GM19240 (cell line): ENCODE measurements around the gene HDAC4.
"Not testable (repeated sequence)": the region's sequence is repeated elsewhere in the genome, so short reads cannot be mapped to it uniquely, and the experiment has no call there.

Experiments used
- DNase-seq: peaks from one replicate; pipeline ENCODE4 v3.0.0; 2011; ENCODE audit warnings: low spot score; ENCODE audit not compliant: insufficient read length

HDAC4 gene

DNA sequence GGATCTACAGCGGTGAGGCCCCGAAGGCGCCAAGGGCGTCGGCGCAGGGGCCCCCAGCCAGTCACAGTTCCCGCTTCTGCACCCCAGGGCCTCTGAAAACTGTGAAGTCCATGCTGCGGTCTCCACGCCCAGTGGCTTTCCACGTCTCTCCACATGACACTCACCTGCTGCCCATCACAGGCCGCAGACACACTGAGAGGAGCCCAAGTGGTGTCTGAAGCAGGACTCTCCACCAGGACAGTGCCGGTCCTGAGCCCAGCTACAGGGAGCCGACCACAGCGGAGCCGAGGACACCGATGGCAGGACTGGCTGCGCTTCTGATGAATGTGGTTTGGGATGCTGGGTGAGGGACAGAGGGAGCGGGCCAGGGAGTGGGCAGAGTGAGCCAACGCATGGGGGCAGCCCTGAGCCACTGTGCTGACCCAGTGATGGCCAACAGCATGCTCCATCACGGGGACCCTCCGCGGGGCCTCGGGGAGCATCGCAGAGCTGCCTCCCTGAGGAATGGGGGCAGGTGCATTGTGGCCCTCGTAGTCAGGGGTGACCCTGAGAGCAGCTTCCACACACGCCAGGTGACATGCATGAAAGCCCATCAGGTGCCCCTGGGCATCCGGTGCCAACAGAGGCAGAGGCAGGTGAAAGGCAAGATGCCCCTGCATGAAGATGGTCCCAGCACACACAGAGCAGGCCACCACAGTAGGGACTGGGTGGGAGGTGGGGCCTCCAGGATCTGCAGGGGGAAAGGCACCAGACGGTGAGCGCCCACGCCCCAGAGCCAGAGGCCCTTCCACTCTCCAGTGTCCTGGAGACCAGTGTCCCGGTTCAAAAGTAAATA lies 116.6 kb downstream of the HDAC4 start:
- no peak for DNase-seq

DNA sequence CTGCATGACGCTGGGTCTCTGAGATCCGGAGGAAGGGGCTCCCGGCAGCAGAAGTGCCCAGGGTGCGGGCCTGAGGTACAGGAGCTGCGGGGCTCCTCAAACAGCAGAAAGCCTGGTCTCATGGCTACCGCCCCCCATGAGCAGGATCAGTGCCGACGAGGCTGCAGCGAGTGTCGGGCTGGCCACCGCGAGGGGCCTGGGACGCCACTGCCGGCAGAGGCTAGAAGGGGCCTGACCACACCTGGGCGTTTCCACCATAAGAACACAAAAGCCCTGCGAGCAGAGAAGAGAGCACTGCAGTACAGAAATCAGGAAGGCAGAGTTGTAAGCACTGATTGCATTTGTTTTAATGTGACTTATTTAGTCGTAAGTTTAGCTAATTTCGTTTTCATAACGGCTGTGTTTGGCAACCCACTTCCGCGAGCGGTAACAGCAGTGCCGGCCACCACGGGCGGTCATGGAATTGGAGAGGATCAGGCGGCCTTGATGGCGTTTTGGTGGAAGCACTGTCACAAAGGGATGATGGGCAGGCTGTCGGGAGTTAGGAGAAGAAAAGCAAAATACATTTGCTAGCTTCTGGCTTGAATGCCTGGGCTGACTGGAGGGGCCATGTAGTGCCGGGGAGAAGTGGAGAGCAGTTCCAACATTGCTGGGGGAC lies 117.4 kb downstream of the HDAC4 start:
- DNase-seq: no peak

DNA sequence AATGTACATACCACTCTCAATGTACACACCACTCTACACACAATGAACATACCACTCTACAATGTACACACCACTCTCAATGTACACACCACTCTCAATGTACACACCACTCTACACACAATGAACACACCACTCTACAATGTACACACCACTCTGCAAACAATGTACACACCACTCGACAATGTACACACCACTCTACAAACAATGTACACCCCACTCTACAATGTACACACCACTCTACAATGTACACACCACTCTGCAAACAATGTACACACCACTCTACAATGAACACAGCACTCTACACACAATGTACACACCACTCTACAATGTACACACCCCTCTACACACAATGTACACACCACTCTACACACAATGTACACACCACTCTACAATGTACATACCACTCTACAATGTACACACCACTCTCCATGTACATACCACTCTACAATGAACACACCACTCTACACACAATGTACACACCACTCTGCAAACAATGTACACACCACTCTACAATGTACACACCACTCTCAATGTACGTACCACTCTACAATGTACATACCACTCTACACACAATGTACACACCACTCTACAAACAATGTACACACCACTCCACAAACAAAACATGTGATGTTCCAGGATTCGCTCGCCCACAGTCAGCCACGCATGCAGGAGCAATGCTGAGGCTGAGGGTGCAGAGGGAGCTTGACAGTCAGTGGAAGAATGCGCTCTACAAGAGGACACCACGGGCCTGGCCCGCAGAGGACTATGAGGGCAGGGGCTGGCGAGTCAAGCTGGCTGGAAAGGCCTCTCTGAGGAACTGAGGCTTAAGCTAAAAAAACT lies 118.2 kb downstream of the HDAC4 start:
- DNase-seq: no peak

DNA sequence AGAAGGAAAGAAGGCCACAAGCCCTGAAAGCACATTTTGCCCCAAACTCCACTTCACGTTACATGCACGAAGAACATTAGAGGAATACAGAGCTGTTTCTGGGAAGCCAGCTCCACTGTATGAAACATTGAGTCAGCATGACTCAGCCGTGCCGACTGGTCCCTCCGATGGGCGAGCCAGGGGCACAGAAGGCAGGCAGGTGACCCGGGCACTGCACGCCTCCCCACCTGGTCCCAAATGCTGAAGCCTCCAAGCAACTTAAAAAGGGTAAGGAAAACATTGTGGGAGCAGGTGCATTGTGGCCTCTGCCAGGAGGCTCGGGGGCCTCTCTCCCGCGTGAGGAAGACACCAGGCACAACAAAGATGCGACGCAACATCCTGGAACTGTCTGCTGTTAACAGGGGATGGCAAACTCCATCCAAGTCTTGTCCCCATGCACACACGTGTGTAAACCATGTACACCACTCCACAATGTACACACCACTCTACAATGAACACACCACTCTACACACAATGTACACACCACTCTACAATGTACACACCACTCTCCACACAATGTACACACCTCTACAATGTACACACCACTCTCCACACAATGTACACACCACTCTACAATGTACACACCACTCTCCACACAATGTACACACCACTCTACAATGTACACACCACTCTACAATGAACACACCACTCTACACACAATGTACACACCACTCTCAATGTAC lies 120.4 kb downstream of the HDAC4 start:
- not testable (repeated sequence) for DNase-seq

DNA sequence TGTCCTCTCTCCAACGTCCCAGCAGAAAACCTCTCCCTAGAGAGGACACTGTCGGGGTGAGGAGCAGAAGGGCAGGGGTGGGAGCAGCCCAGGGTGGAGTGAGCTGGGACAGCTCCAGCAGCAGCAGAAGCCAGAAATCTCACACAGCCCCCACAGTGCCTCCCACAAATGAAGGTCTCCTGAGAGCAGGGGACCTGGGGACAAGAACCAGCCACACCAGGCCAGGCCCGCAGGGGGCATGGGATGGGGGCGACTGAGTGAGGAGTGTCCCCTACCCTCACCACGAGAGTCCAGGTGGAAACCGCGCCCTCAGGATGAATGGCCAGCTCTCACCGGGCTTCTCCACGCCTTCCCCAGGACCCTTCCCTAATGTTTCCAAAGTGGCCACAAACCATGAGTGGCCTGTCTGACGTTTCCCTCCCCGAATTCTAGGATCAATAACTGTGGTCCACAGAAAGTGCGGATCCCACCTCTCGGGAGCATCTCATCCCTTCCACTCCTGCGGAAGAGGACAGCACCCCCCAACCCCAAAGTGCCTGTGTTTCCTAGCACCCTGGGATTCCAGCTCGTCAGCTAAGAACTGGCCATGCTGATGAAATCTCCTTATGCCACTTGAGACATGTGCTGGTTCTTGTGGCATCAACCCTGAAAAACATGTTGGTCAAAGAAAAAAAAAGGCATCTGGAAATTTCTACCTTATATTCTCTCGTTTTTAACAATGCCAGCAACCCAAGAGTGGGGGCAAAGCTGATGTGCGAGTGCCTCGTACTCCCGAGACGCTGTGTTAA lies 121.1 kb downstream of the HDAC4 start:
- no peak for DNase-seq

DNA sequence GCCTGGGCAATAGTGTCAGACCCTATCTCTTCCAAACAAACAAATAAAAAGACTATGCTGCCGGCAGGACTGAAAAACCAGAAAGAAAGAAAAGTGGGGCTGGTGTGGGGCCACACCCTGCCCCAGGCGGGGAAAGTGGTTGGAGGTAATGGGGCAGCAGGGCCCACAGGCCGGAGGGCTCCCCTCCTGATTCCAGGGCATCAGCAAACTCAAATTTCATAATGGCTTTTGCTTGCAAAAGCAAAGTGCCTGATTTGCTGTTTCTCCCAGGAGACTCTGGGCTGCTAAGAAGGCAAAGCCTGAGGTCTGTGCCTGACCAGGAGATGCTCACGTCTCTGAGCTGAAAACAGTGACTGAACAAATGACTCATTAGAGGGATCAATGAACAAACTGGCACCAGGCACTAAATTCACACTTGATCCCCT lies 121.9 kb downstream of the HDAC4 start:
- DNase-seq: no peak

DNA sequence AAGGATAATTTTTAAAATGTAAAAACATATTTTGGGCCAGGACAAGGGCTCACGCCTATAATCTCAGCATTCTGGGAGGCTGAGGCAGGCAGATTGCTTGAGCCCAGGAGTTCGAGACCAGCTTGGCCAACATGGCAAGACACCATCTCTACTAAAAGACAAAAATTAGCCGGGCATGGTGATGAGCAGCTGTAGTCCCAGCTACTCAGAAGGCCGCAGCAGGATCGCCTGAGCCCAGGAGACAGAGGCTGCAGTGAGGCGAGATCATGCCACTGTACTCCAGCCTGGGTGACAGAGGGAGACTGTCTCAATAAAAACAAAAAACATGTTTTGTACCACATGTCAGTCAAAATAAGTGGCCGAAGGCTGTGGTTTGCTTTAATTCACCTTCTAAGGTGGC lies 122.5 kb downstream of the HDAC4 start:
- no peak for DNase-seq

DNA sequence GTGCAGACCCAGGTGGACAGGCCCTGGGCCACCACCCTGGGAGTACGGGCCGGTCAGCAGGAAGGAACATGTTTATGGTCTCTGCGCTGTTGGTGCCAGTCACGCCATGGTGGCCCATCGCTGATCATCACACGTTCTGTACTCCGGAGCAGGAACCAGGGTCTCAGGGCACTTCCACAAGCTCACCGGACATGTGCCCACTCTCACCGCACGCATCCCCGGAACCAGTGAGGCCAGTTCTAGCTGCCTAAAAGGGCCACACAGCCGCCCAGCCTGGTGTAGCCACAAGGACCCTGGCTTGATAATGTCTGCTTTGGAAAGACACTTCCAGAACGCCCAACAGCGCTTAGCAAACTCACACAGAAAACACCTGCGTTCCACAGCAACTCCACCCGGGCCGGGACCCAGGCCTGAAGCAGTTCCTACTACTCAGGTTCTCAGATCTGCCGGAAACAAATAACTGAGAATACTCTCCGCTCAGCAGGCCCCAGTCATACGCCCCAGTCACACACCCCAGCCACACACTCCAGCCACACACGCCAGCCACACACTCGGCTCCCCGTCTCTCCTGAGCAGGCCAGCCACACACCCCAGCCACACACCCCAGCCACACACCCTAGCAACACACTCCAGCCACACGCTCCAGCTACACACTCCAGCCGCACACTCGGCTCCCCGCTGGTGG lies 123.3 kb downstream of the HDAC4 start:
- no peak for DNase-seq

DNA sequence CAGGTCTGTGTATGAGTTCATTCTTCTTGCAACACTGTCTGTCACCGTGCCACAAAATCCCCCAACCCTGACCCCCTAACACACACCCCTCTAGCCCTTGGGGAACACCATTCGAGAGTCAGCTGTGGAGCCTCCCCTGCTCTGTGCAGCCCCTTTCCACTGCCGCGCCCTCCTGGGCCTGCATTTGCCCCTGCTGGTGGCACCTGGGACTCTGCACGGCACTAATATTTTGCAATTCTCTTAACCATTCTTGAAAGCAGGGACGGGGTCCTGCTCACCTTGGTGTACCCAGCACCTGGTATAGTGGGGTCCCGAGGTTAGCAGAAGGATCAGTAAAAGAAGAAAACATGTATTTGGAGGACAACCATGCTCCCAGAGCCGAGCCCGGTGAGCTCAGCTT lies 124.0 kb downstream of the HDAC4 start:
- DNase-seq: no peak

DNA sequence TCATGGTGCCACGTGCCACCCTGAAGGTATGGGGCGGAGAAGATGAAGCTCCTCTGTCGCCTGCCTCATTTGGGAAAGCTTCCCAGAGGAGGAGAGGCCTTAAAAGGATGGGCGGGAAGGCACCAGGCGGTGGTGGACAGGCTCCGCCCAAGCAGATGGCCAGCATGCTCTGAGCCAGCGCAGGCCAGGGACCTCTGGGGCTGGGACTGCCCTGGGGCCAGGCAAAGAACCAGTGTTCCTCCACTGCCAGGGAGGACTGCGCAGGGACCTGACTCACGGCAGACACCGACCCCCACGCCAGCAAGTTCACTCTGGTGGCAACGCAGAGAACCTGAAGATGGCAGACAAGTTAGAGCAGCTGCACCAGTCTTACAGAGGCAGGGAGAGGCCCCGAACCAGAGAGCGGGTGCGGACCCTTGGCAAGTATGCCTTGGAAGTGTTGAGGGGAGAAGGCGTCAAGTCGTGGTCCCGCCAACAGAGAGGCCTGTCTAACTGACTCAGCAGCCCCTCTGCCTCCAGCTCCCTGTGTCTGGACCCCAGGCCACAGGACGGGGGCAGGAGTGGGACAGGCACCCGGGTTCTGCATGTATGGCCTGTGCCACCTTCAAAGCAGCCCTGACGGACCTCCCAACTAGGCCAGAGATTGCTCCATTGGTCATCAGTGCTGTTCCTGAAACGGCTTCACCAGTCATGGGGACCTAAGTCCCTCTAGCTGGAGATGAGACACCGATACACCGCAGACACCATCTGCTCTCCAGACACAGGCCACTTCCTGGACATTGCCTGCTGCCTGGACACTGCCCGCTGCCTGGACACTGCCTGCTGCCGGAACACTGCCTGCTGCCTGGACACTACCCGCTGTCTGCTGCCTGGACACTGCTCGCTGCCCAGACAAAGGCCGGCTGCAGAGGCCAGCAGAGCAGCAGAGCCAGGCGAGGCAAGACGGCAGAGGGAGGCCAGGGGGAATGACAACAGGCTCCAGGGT lies 124.7 kb downstream of the HDAC4 start:
- DNase-seq: no peak

DNA sequence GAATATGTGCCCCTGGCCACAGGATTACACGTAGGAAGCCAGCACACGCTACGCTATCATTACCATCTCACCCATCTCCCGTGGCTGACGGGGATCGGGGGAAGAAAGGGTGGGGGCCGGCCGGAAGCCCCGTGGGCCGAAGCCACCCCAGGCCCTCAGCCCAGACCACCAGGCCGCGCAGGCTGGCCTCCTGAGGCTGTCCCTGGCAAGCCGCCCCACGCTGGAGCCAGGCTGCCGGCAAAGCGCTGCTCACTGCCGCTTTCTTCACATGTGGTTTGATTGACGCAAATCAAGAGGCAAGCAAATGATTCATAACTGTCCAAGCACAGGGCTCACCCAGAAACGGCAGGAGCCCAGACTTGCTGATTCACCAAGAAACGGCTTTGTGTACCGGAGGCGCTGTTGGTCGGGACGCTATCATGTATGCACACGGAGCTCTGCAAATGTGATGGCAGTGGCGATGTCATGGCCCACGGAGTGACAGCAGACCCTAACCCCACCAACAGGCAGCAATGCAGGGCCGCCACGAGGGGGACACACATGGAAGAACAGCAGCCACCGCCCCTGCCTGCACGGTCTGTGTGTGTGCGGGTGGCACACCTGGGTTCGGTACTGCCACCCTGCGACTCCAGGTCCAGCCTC lies 125.7 kb downstream of the HDAC4 start:
- no peak for DNase-seq

DNA sequence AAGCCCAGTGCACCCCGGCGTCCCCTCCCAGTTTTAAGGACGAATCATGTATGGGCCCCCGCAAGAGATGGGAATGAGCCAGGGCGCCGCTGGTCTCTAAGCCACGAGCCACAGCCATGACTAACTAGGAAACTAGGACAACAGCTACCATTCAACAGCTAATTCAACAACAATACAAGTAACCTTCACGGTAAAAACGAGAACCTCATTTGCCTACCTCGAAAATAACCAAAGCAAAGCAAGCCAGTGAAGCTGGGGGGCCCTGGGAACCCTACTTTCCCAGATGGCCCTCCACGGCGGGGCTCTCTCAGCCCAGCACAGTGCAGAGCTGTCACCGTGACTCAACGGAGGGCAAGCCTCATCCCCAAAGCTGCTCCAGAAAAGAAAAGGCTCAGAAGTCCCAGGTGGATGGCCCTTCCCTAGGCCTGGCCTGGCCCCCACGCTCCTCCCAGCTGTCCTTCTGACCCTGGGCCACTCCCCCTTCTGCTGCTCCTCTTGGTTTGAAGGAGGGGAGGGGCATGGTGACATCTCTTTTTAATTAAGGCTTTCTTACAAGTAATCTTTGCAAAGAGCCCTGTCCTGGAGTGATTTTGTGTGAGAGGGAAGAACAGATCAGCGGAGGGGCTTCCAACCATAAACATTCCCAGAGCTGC lies 126.3 kb downstream of the HDAC4 start:
- DNase-seq: no peak

DNA sequence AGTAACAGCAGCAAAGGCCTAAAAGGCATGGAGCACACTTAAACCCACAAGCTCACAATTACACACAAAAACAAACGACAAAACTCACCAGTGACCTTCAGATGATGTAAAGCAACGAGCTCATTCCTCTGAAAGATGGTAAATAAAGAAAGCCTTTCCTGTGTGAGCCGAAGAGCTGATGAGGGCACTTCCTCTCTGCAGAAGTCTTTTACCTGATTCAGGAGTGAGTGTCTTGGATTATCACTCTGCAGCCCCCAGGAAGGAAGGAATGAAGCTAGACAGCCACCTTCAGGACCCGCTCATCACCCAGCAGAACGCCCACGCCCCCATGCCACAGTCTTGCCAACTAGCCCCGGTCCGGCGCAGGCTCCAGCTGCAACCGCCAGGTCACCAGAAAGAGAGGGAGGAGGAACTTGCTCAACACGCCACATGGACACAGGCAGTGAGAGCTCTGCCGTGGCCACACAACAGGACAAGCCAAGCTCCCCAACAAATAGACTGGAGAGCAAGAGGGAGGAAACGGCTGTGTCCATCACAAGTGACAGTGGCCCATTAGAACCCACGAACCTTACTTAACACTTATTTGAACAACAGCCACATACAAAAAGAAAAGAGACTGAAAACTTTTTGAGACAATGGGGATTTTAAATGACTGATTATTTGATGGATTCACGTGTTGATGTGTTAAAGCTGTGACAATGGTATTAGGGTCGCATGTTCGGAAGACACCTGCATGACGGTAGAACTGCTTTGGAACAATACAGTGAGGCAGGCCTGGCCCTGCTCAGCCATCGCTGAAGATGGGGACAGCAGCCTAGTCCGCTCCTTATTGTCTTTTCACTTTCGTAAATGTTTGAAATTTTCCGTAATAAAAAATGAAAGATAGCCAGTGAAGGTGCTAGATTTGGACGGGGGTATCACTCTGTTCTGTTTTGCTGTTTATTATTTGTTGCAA lies 127.3 kb downstream of the HDAC4 start:
- no peak for DNase-seq

DNA sequence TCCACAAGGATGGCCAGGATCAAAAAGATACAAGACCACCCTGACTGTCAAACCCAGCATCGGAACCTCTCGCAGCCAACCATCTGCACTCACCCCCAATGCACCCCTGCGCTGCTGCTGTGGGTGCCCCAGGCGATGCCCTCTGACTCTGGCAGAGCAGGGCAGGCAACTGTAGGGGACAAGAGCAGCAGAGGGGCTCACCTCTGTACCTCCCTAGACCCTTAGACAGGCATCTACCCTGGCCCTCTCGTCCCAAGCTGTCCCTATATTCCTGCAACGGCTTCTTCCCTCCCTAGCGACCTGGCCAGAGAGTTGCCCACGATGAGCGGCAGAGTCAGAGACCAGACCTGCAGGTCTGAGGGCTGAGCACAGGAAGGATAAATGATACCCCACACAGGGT lies 128.2 kb downstream of the HDAC4 start:
- no peak for DNase-seq

DNA sequence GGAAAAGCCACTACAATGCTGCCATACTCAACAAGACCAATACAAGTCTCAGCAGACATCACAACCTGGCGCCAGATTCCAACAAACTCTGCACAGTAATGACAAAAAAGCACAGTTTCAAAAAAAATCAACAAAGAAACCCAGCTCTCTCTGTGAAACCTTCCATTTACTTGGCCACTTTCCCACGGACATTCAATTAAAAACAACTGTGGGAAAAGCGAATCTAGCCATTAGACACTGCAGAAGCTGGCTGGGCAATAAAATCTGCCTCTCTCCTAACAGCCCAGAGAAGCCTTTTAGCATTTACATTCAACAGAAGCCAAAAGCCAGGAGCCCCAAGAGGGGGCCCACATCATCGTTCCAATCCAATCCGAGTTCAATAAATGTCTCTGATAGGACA lies 128.9 kb downstream of the HDAC4 start:
- no peak for DNase-seq

DNA sequence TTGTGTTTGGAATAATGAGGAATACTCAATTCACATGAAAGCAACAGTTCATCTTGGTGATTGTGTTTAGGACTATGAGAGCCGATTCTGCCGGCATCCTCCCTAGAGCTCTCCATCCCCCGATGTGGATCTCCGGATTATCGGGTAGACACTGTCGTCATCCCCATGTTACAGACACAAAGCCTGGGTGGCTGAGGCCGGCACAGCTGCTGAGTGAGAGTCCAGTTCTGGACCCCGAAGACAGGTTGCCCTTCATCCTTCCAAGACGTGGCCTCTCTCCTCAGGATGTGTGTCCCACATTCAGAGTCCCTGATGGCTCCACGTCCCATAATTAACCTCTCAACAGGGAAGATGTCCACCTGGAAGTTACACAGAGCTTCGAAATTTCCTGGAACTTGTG lies 129.3 kb downstream of the HDAC4 start:
- DNase-seq: no peak

DNA sequence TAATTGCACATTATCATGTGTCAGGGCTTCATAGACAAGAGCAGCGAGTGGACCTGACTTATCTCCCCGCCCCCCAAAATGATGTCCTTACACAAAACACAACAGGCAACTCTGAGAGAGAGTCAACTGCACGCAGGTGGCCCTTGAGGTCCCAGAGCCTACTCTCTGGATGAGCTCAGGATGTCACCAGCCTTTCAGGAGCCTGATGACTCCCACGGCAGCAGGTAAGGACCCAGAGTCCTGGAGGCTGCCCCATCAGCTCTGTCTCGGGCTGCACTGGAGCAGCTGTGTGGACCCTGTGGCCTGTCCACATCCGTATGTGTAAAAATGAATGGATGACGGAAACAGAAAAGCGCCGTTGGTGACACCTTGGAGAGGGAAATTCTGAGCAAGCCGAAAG lies 130.9 kb downstream of the HDAC4 start:
- no peak for DNase-seq
